ENCODE measurements around the gene TRMT44. TPM values are rescaled to one million over a fixed set of nuclear protein-coding genes. Genes with fewer than 3 reads are reported as not detected.

TRMT44 gene
- total RNA-seq, 2 donors from 2014 or later, result 35.2 to 63.9 TPM

- TF ChIP-seq POLR2A (IDR thresholded peaks at IDR 0.05), result no peak
- TF ChIP-seq POLR2AphosphoS5 (IDR thresholded peaks at IDR 0.05), result no peak
- TF ChIP-seq, protein P1, sequence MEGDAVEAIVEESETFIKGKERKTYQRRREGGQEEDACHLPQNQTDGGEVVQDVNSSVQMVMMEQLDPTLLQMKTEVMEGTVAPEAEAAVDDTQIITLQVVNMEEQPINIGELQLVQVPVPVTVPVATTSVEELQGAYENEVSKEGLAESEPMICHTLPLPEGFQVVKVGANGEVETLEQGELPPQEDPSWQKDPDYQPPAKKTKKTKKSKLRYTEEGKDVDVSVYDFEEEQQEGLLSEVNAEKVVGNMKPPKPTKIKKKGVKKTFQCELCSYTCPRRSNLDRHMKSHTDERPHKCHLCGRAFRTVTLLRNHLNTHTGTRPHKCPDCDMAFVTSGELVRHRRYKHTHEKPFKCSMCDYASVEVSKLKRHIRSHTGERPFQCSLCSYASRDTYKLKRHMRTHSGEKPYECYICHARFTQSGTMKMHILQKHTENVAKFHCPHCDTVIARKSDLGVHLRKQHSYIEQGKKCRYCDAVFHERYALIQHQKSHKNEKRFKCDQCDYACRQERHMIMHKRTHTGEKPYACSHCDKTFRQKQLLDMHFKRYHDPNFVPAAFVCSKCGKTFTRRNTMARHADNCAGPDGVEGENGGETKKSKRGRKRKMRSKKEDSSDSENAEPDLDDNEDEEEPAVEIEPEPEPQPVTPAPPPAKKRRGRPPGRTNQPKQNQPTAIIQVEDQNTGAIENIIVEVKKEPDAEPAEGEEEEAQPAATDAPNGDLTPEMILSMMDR (IDR thresholded peaks at IDR 0.05), result no peak
- Histone ChIP-seq H3K36me3 (no peaks in the 10 kb centered on the region), H3K27me3 (replicated peaks; ENCODE audit: insufficient read depth) (no peaks in the 10 kb centered on the region), H3K4me3 (no peak overlapping the region), H3K9me3 (no peaks in the 10 kb centered on the region), H3K27ac (peak overlapping the region in 1 of 2 donors; percentile 70), H3K4me1 (replicated peaks) (peaks cover 6% of the 10 kb centered on the region)
- DNase-seq (ENCODE audit: low spot score), result no peak
- WGBS, result 90% methylated on average over 9 of the region's 9 CpGs
- intact Hi-C loops (cut with DNase I), result loop anchor here (5.0 kb wide), 1 partner anchor 35 kb away; no protein-coding TSS in a partner anchor
Observed at GRCh38 chr4:8507624-8508023, 67.0 kb downstream of the TRMT44 start.

GRCh38 chr4:8508266-8508665 lies 67.7 kb downstream of the TRMT44 start:
- TF ChIP-seq, protein P1 (IDR thresholded peaks at IDR 0.05), result no peak
- no peak for TF ChIP-seq POLR2AphosphoS5 (IDR thresholded peaks at IDR 0.05)
- intact Hi-C loops (cut with DNase I), result loop anchor here (5.0 kb wide), 1 partner anchor 36 kb away; no protein-coding TSS in a partner anchor
- H3K27ac ChIP-seq, result no peak overlapping the region

GRCh38 chr4:8508740-8509139 lies 68.2 kb downstream of the TRMT44 start:
- no peak overlapping the region for H3K27ac ChIP-seq
- no peak overlapping the region for H3K4me3 ChIP-seq
- H3K27me3 ChIP-seq (replicated peaks; ENCODE audit: insufficient read depth), result no peaks in the 10 kb centered on the region
- H3K36me3 ChIP-seq, result no peaks in the 10 kb centered on the region
- no peaks in the 10 kb centered on the region for H3K9me3 ChIP-seq
- WGBS, result 84% methylated on average over 9 of the region's 9 CpGs
- peaks cover 6% of the 10 kb centered on the region for H3K4me1 ChIP-seq (replicated peaks)
- no peak for DNase-seq (ENCODE audit: low spot score)
- intact Hi-C loops (cut with DNase I), result loop anchor here (5.0 kb wide), 1 partner anchor 36 kb away; no protein-coding TSS in a partner anchor
- TF ChIP-seq POLR2A (IDR thresholded peaks at IDR 0.05), result no peak
- TF ChIP-seq POLR2AphosphoS5 (IDR thresholded peaks at IDR 0.05), result no peak
- TF ChIP-seq, protein P1 (IDR thresholded peaks at IDR 0.05), result no peak

More at GRCh38 chr4:8508266-8508665, 67.7 kb downstream of the TRMT44 start:
- H3K36me3 ChIP-seq, result no peaks in the 10 kb centered on the region
- no peak for DNase-seq (ENCODE audit: low spot score)
- H3K9me3 ChIP-seq, result no peaks in the 10 kb centered on the region
- H3K4me3 ChIP-seq, result no peak overlapping the region
- no peaks in the 10 kb centered on the region for H3K27me3 ChIP-seq (replicated peaks; ENCODE audit: insufficient read depth)
- H3K4me1 ChIP-seq (replicated peaks), result peaks cover 6% of the 10 kb centered on the region
- 96% methylated on average over 13 of the region's 13 CpGs for WGBS

DNA sequence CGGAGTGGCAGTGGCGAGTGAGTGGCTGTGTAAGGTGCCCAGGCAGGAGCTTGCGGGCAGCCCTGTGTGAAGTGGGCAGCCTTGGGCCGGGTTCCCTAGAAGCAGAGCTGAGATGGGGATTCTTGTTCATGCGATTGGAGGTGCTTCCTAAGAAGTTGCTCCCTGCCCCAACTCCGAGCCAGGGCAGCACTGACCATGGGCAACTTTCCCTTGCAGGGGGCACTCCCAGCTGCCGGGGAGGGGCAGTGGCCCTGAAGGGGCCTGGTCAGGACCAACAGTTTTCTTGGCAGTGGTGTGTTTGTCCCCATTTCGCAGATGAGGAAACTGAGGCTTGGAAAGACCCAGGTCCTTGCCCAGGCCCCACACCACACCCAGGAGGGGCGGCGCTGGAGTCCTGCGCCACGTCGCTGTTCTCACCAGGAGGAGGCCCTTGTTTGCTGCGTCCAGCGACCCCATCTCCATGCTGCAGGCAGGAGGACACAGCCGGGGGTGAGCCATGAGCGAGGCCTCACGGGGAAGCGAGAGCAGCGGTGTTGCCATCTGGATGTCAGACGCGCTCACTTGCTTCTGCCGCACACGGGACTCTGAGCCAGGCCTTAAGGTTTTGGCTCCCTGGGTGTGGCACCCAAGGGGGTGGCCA lies 68.9 kb downstream of the TRMT44 start:
- TF ChIP-seq, protein P1 (IDR thresholded peaks at IDR 0.05), result no peak
- TF ChIP-seq POLR2A (IDR thresholded peaks at IDR 0.05) (no peak), POLR2AphosphoS5 (IDR thresholded peaks at IDR 0.05) (no peak)
- H3K27ac ChIP-seq, result no peak overlapping the region
- WGBS, result 91% methylated on average over 24 of the region's 24 CpGs

DNA sequence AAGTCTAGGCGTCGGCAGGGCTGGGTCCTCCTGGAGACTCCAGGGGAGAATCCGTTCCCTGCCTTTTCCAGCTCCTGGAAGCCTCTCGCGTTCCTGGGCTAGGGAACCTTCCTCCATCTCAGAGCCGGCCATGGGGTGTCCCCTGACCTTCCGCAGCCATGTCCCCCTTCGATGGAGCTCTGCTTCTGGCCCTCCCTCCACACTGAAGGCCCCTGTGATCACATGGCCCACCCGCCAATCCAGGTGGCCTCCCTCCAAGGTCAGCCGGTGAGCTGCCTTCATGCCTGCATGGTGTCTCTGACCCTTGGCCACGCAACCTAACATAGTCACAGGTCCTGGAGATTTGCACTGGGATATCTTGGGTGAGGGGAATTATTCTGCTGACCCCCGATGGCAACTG lies 69.6 kb downstream of the TRMT44 start:
- intact Hi-C loops (cut with DNase I), result loop anchor here (10.0 kb wide), 1 partner anchor 1125 kb away; no protein-coding TSS in a partner anchor

More for the DNA sequence above, 68.9 kb downstream of the TRMT44 start:
- no peaks in the 10 kb centered on the region for H3K36me3 ChIP-seq
- intact Hi-C loops (cut with DNase I), result loop anchor here (5.0 kb wide), 1 partner anchor 37 kb away; no protein-coding TSS in a partner anchor
- H3K27me3 ChIP-seq (replicated peaks; ENCODE audit: insufficient read depth), result no peaks in the 10 kb centered on the region
- no peaks in the 10 kb centered on the region for H3K4me1 ChIP-seq (replicated peaks)
- H3K4me3 ChIP-seq, result no peak overlapping the region
- H3K9me3 ChIP-seq, result no peaks in the 10 kb centered on the region
- DNase-seq (ENCODE audit: low spot score), result no peak

More for the DNA sequence above, 69.6 kb downstream of the TRMT44 start:
- TF ChIP-seq POLR2AphosphoS5 (IDR thresholded peaks at IDR 0.05), result no peak
- TF ChIP-seq POLR2A (IDR thresholded peaks at IDR 0.05), result no peak
- TF ChIP-seq, protein P1 (IDR thresholded peaks at IDR 0.05), result no peak
- Histone ChIP-seq H3K4me3 (no peak overlapping the region), H3K9me3 (no peaks in the 10 kb centered on the region), H3K4me1 (replicated peaks) (no peaks in the 10 kb centered on the region), H3K36me3 (no peaks in the 10 kb centered on the region), H3K27me3 (replicated peaks; ENCODE audit: insufficient read depth) (no peaks in the 10 kb centered on the region), H3K27ac (no peak overlapping the region)
- 95% methylated on average over 12 of the region's 12 CpGs for WGBS
- DNase-seq (ENCODE audit: low spot score), result no peak

All from prostate gland (tissue), 2 donors.